ENCODE data around the gene NAA30. TPM values are rescaled to one million over a fixed set of nuclear protein-coding genes. Genes with fewer than 3 reads are reported as not detected.
"Not testable (repeated sequence)": the region's sequence is repeated elsewhere in the genome, so short reads cannot be mapped to it uniquely, and the experiment has no call there.

Gene NAA30
- total and polyA plus RNA-seq, 2 donors, result 9.7 to 10.6 TPM

- Histone ChIP-seq H3K9me3 (ENCODE audit: control insufficient read depth in 2 of 2, insufficient read depth in 1 of 2, low read length in 1 of 2) (no peaks in the 10 kb centered on the region), H3K27me3 (ENCODE audit: control insufficient read depth in 2 of 2, insufficient read depth in 1 of 2, low read length in 1 of 2) (peaks cover 0 to 13% of the 10 kb centered on the region in 2 donors), H3K4me1 (ENCODE audit: control insufficient read depth in 2 of 2, insufficient read depth in 2 of 2, low read length in 2 of 2) (no peaks in the 10 kb centered on the region), H3K27ac (ENCODE audit: low read depth in 1 of 2, low read length in 1 of 2) (no peak overlapping the region), H3K36me3 (ENCODE audit: control insufficient read depth in 2 of 2, insufficient read depth in 2 of 2, low read length in 1 of 2) (no peaks in the 10 kb centered on the region), H3K4me3 (ENCODE audit: low read length in 2 of 2) (no peak overlapping the region)
- DNase-seq (ENCODE audit: low read depth in 6 of 9, low spot score in 9 of 9), result no peak
- 89% methylated on average over 19 of the region's 19 CpGs for WGBS
Observed at GRCh38 chr14:57364659-57365450, 25.5 kb upstream of the NAA30 start.

GRCh38 chr14:57370187-57370586 is 20.2 kb upstream of the NAA30 start:
- not testable (repeated sequence) for DNase-seq (ENCODE audit: low read depth in 6 of 9, low spot score in 9 of 9); H3K27me3 ChIP-seq (ENCODE audit: control insufficient read depth in 2 of 2, insufficient read depth in 1 of 2, low read length in 1 of 2); H3K27ac ChIP-seq (ENCODE audit: low read depth in 1 of 2, low read length in 1 of 2); H3K9me3 ChIP-seq (ENCODE audit: control insufficient read depth in 2 of 2, insufficient read depth in 1 of 2, low read length in 1 of 2); H3K36me3 ChIP-seq (ENCODE audit: control insufficient read depth in 2 of 2, insufficient read depth in 2 of 2, low read length in 1 of 2); H3K4me3 ChIP-seq (ENCODE audit: low read length in 2 of 2); H3K4me1 ChIP-seq (ENCODE audit: control insufficient read depth in 2 of 2, insufficient read depth in 2 of 2, low read length in 2 of 2)
- WGBS, result 97% methylated on average over 5 of the region's 5 CpGs

DNA sequence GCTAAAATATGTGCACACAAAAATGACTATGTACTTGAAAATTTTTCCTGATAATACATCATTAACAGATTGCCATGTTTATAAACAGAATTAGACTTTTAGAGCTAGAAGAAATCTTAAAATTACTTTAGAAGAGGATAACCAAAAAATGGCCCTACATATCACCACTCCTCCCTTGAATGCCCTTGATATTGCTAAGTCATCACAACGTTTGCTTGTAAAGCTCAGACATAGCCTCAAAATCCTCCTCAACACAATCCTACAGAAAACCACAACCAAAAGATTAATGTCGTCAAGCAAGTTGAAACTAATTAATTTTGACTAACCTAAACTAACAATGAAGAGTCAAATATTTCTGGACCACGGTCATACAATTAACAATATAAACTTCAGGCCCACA is 19.4 kb upstream of the NAA30 start:
- DNase-seq (ENCODE audit: low read depth in 6 of 9, low spot score in 9 of 9), result no peak
- no peaks in the 10 kb centered on the region for H3K4me1 ChIP-seq (ENCODE audit: control insufficient read depth in 2 of 2, insufficient read depth in 2 of 2, low read length in 2 of 2)
- H3K27ac ChIP-seq (ENCODE audit: low read depth in 1 of 2, low read length in 1 of 2), result no peak overlapping the region
- peaks cover 0 to 4% of the 10 kb centered on the region in 2 donors for H3K27me3 ChIP-seq (ENCODE audit: control insufficient read depth in 2 of 2, insufficient read depth in 1 of 2, low read length in 1 of 2)
- H3K4me3 ChIP-seq (ENCODE audit: low read length in 2 of 2), result no peak overlapping the region
- H3K9me3 ChIP-seq (ENCODE audit: control insufficient read depth in 2 of 2, insufficient read depth in 1 of 2, low read length in 1 of 2), result no peaks in the 10 kb centered on the region
- WGBS, result 53% methylated on average over 3 of the region's 3 CpGs
- H3K36me3 ChIP-seq (ENCODE audit: control insufficient read depth in 2 of 2, insufficient read depth in 2 of 2, low read length in 1 of 2), result no peaks in the 10 kb centered on the region

DNA sequence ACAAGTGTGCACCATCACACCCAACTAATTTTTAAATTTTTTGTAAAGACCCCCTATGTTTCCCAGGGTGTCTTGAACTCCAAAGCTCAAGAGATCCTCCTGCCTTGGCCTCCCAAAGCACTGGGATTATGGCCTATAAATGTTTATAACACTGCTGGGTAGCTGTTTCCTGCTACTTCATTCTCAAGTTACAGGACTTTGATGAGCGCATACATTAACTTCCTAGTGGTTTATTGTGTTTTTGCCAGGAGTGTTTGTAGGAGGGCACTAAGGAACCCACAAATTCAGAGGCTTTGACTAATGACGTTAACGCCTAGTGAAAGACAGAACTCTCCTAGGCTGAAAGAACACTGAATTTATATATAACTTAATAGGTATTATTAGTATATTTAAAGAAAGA is 15.2 kb upstream of the NAA30 start:
- no peaks in the 10 kb centered on the region for H3K4me1 ChIP-seq (ENCODE audit: control insufficient read depth in 2 of 2, insufficient read depth in 2 of 2, low read length in 2 of 2)
- 92% methylated on average over 3 of the region's 3 CpGs for WGBS

GRCh38 chr14:57378661-57379060 is 11.7 kb upstream of the NAA30 start:
- H3K4me3 ChIP-seq (ENCODE audit: low read length in 2 of 2), result no peak overlapping the region

More for the DNA sequence above, 15.2 kb upstream of the NAA30 start:
- DNase-seq (ENCODE audit: low read depth in 6 of 9, low spot score in 9 of 9), result no peak
- Histone ChIP-seq H3K27me3 (ENCODE audit: control insufficient read depth in 2 of 2, insufficient read depth in 1 of 2, low read length in 1 of 2) (no peaks in the 10 kb centered on the region), H3K4me3 (ENCODE audit: low read length in 2 of 2) (no peak overlapping the region), H3K36me3 (ENCODE audit: control insufficient read depth in 2 of 2, insufficient read depth in 2 of 2, low read length in 1 of 2) (no peaks in the 10 kb centered on the region), H3K27ac (ENCODE audit: low read depth in 1 of 2, low read length in 1 of 2) (no peak overlapping the region), H3K9me3 (ENCODE audit: control insufficient read depth in 2 of 2, insufficient read depth in 1 of 2, low read length in 1 of 2) (no peaks in the 10 kb centered on the region)

DNA sequence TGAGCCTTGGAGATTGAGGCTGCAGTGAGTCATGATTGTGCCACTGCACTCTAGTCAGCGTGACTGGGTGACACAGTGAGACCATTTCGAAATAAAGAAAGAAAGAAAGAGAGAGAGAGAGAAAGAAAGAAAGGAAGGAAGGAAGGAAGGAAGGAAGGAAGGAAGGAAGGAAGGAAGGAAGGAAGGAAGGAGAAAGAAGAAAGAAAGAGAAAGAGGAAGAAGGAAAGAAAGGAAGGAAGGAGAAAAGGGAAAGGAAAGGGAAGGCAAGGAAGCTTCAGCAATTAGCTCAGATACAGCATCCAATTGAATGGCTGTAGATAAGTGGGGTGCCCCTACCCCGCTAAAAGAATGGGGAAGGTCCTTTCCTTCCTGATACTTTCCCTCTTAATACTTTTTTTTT is 9.5 kb upstream of the NAA30 start:
- Histone ChIP-seq H3K27me3 (ENCODE audit: control insufficient read depth in 2 of 2, insufficient read depth in 1 of 2, low read length in 1 of 2) (no peaks in the 10 kb centered on the region), H3K4me3 (ENCODE audit: low read length in 2 of 2) (no peak overlapping the region), H3K4me1 (ENCODE audit: control insufficient read depth in 2 of 2, insufficient read depth in 2 of 2, low read length in 2 of 2) (no peaks in the 10 kb centered on the region), H3K9me3 (ENCODE audit: control insufficient read depth in 2 of 2, insufficient read depth in 1 of 2, low read length in 1 of 2) (no peaks in the 10 kb centered on the region), H3K27ac (ENCODE audit: low read depth in 1 of 2, low read length in 1 of 2) (no peak overlapping the region), H3K36me3 (ENCODE audit: control insufficient read depth in 2 of 2, insufficient read depth in 2 of 2, low read length in 1 of 2) (no peaks in the 10 kb centered on the region)
- DNase-seq (ENCODE audit: low read depth in 6 of 9, low spot score in 9 of 9), result no peak
- 94% methylated on average over 3 of the region's 3 CpGs for WGBS

More at GRCh38 chr14:57378661-57379060, 11.7 kb upstream of the NAA30 start:
- no peak overlapping the region for H3K27ac ChIP-seq (ENCODE audit: low read depth in 1 of 2, low read length in 1 of 2)
- H3K36me3 ChIP-seq (ENCODE audit: control insufficient read depth in 2 of 2, insufficient read depth in 2 of 2, low read length in 1 of 2), result no peaks in the 10 kb centered on the region
- DNase-seq (ENCODE audit: low read depth in 6 of 9, low spot score in 9 of 9), result no peak
- H3K27me3 ChIP-seq (ENCODE audit: control insufficient read depth in 2 of 2, insufficient read depth in 1 of 2, low read length in 1 of 2), result no peaks in the 10 kb centered on the region
- H3K9me3 ChIP-seq (ENCODE audit: control insufficient read depth in 2 of 2, insufficient read depth in 1 of 2, low read length in 1 of 2), result no peaks in the 10 kb centered on the region
- no peaks in the 10 kb centered on the region for H3K4me1 ChIP-seq (ENCODE audit: control insufficient read depth in 2 of 2, insufficient read depth in 2 of 2, low read length in 2 of 2)

GRCh38 chr14:57382283-57382682 is 8.1 kb upstream of the NAA30 start:
- H3K27me3 ChIP-seq (ENCODE audit: control insufficient read depth in 2 of 2, insufficient read depth in 1 of 2, low read length in 1 of 2), result no peaks in the 10 kb centered on the region
- no peak for DNase-seq (ENCODE audit: low read depth in 6 of 9, low spot score in 9 of 9)
- H3K9me3 ChIP-seq (ENCODE audit: control insufficient read depth in 2 of 2, insufficient read depth in 1 of 2, low read length in 1 of 2), result no peaks in the 10 kb centered on the region
- no peak overlapping the region for H3K4me3 ChIP-seq (ENCODE audit: low read length in 2 of 2)
- H3K36me3 ChIP-seq (ENCODE audit: control insufficient read depth in 2 of 2, insufficient read depth in 2 of 2, low read length in 1 of 2), result no peaks in the 10 kb centered on the region
- 91% methylated on average over 2 of the region's 2 CpGs for WGBS
- no peaks in the 10 kb centered on the region for H3K4me1 ChIP-seq (ENCODE audit: control insufficient read depth in 2 of 2, insufficient read depth in 2 of 2, low read length in 2 of 2)
- no peak overlapping the region for H3K27ac ChIP-seq (ENCODE audit: low read depth in 1 of 2, low read length in 1 of 2)

- Histone ChIP-seq H3K36me3 (ENCODE audit: control insufficient read depth in 2 of 2, insufficient read depth in 2 of 2, low read length in 1 of 2) (no peaks in the 10 kb centered on the region), H3K4me3 (ENCODE audit: low read length in 2 of 2) (no peak overlapping the region), H3K4me1 (ENCODE audit: control insufficient read depth in 2 of 2, insufficient read depth in 2 of 2, low read length in 2 of 2) (no peaks in the 10 kb centered on the region), H3K27ac (ENCODE audit: low read depth in 1 of 2, low read length in 1 of 2) (no peak overlapping the region), H3K9me3 (ENCODE audit: control insufficient read depth in 2 of 2, insufficient read depth in 1 of 2, low read length in 1 of 2) (no peaks in the 10 kb centered on the region), H3K27me3 (ENCODE audit: control insufficient read depth in 2 of 2, insufficient read depth in 1 of 2, low read length in 1 of 2) (no peaks in the 10 kb centered on the region)
- DNase-seq (ENCODE audit: low read depth in 6 of 9, low spot score in 9 of 9), result no peak
Observed at GRCh38 chr14:57383125-57383745, 7.2 kb upstream of the NAA30 start.

- H3K27ac ChIP-seq (ENCODE audit: low read depth in 1 of 2, low read length in 1 of 2), result no peak overlapping the region
- H3K36me3 ChIP-seq (ENCODE audit: control insufficient read depth in 2 of 2, insufficient read depth in 2 of 2, low read length in 1 of 2), result no peaks in the 10 kb centered on the region
- peaks cover 4 to 15% of the 10 kb centered on the region in 2 donors for H3K4me1 ChIP-seq (ENCODE audit: control insufficient read depth in 2 of 2, insufficient read depth in 2 of 2, low read length in 2 of 2)
- no peaks in the 10 kb centered on the region for H3K27me3 ChIP-seq (ENCODE audit: control insufficient read depth in 2 of 2, insufficient read depth in 1 of 2, low read length in 1 of 2)
- H3K4me3 ChIP-seq (ENCODE audit: low read length in 2 of 2), result no peak overlapping the region
- no peak for DNase-seq (ENCODE audit: low read depth in 6 of 9, low spot score in 9 of 9)
- no peaks in the 10 kb centered on the region for H3K9me3 ChIP-seq (ENCODE audit: control insufficient read depth in 2 of 2, insufficient read depth in 1 of 2, low read length in 1 of 2)
Observed at GRCh38 chr14:57388067-57388466, 2.3 kb upstream of the NAA30 start.
